Measurements from ENCODE around the gene CATSPERZ. TPM values are rescaled to one million over a fixed set of nuclear protein-coding genes. Genes with fewer than 3 reads are reported as not detected.
"Not testable (repeated sequence)": the region's sequence is repeated elsewhere in the genome, so short reads cannot be mapped to it uniquely, and the experiment has no call there.

Gene CATSPERZ
- total RNA-seq, 1 donor from 2014 or later: not detected

GRCh38 chr11:64312947-64313346 lies 12.8 kb downstream of the CATSPERZ start:
- Histone ChIP-seq H3K36me3 (ENCODE audit: control insufficient read depth, insufficient read depth, low read length) (peaks cover 4% of the 10 kb centered on the region), H3K27me3 (ENCODE audit: control insufficient read depth, insufficient read depth, low read length) (no peaks in the 10 kb centered on the region), H3K4me3 (ENCODE audit: low read depth, low read length) (no peak overlapping the region)
- DNase-seq (ENCODE audit: low read depth): no peak
- no peak for TF ChIP-seq CTCF (IDR thresholded peaks at IDR 0.05; ENCODE audit: insufficient read depth, low read length, poor library complexity, severe bottlenecking)

- no peak for DNase-seq (ENCODE audit: low read depth)
- no peak overlapping the region for H3K4me3 ChIP-seq (ENCODE audit: low read depth, low read length)
- TF ChIP-seq CTCF (IDR thresholded peaks at IDR 0.05; ENCODE audit: insufficient read depth, low read length, poor library complexity, severe bottlenecking): no peak
- H3K36me3 ChIP-seq (ENCODE audit: control insufficient read depth, insufficient read depth, low read length): peaks cover 4% of the 10 kb centered on the region
- H3K27me3 ChIP-seq (ENCODE audit: control insufficient read depth, insufficient read depth, low read length): no peaks in the 10 kb centered on the region
Observed at GRCh38 chr11:64313491-64314145, 13.5 kb downstream of the CATSPERZ start.

- Histone ChIP-seq H3K36me3 (ENCODE audit: control insufficient read depth, insufficient read depth, low read length) (peaks cover 4% of the 10 kb centered on the region), H3K27me3 (ENCODE audit: control insufficient read depth, insufficient read depth, low read length) (no peaks in the 10 kb centered on the region), H3K4me3 (ENCODE audit: low read depth, low read length) (no peak overlapping the region)
- TF ChIP-seq CTCF (IDR thresholded peaks at IDR 0.05; ENCODE audit: insufficient read depth, low read length, poor library complexity, severe bottlenecking): peak; percentile 17
- no peak for DNase-seq (ENCODE audit: low read depth)
Observed at GRCh38 chr11:64314146-64314804, 14.1 kb downstream of the CATSPERZ start.

GRCh38 chr11:64314805-64315561 lies 14.8 kb downstream of the CATSPERZ start:
- no peaks in the 10 kb centered on the region for H3K27me3 ChIP-seq (ENCODE audit: control insufficient read depth, insufficient read depth, low read length)
- no peak for TF ChIP-seq CTCF (IDR thresholded peaks at IDR 0.05; ENCODE audit: insufficient read depth, low read length, poor library complexity, severe bottlenecking)
- H3K36me3 ChIP-seq (ENCODE audit: control insufficient read depth, insufficient read depth, low read length): peaks cover 4% of the 10 kb centered on the region
- no peak for DNase-seq (ENCODE audit: low read depth)
- H3K4me3 ChIP-seq (ENCODE audit: low read depth, low read length): no peak overlapping the region

GRCh38 chr11:64315667-64316526 lies 15.7 kb downstream of the CATSPERZ start:
- DNase-seq (ENCODE audit: low read depth); H3K4me3 ChIP-seq (ENCODE audit: low read depth, low read length); H3K27me3 ChIP-seq (ENCODE audit: control insufficient read depth, insufficient read depth, low read length); H3K36me3 ChIP-seq (ENCODE audit: control insufficient read depth, insufficient read depth, low read length): not testable (repeated sequence)
